Progenitor cell of endocrine pancreas (in vitro differentiated cells): Measurements from ENCODE around the gene FAM50B. TPM values are rescaled to one million over a fixed set of nuclear protein-coding genes. Genes with fewer than 3 reads are reported as not detected.

Source experiments
- DNase-seq: peaks from one replicate; pipeline ENCODE4 v3.0.0; 2021; ENCODE audit warnings: low spot score; ENCODE audit not compliant: unreplicated experiment
- H3K27ac Mint-ChIP-seq: 2 replicates; pipeline ENCODE4 v1.8.0; 2021; ENCODE audit warnings: mild to moderate bottlenecking, moderate library complexity, mixed read lengths
- H3K27me3 Mint-ChIP-seq: 2 replicates; pipeline ENCODE4 v1.8.0; 2021; ENCODE audit warnings: mixed read lengths
- H3K36me3 Mint-ChIP-seq: 2 replicates; pipeline ENCODE4 v1.8.0; 2022; ENCODE audit warnings: mixed read lengths; ENCODE audit not compliant: insufficient read depth
- H3K4me1 Mint-ChIP-seq: 2 replicates; pipeline ENCODE4 v1.8.0; 2021; ENCODE audit warnings: low read depth, mixed read lengths
- H3K4me3 Mint-ChIP-seq: 2 replicates; pipeline ENCODE4 v1.8.0; 2021; ENCODE audit warnings: low read depth, mild to moderate bottlenecking, moderate library complexity, mixed read lengths
- H3K9me3 Mint-ChIP-seq: 2 replicates; pipeline ENCODE4 v1.8.0; 2021; ENCODE audit warnings: low read depth, mixed read lengths
- CTCF ChIP-seq: fragments of 200-600 bp; sonication (generic); IDR thresholded peaks from one replicate; pipeline ENCODE4 v1.5.0; 2021; ENCODE audit warnings: antibody characterized with exemption, mild to moderate bottlenecking; ENCODE audit not compliant: unreplicated experiment
- total RNA-seq: library from RNA; stranded (reverse); gene quantifications from 2 replicates; pipeline ENCODE4 v1.2.1, GENCODE V29; 2021

The FAM50B gene
- total RNA-seq, 1 donor from 2014 or later = 2.8 TPM

GRCh38 chr6:3879194-3879952 lies 30.2 kb downstream of the FAM50B start:
- Mint-ChIP-seq H3K9me3 (peaks cover 4% of the 10 kb centered on the region), H3K27me3 (peaks cover 4% of the 10 kb centered on the region), H3K4me3 (no peak overlapping the region)

GRCh38 chr6:3881711-3882421 lies 32.7 kb downstream of the FAM50B start:
- no peak for DNase-seq
- no peak for TF ChIP-seq CTCF
- Mint-ChIP-seq H3K4me1 (peaks cover 6% of the 10 kb centered on the region), H3K4me3 (no peak overlapping the region), H3K27me3 (no peaks in the 10 kb centered on the region), H3K9me3 (peaks cover 4% of the 10 kb centered on the region), H3K27ac (no peak overlapping the region), H3K36me3 (no peaks in the 10 kb centered on the region)

More at GRCh38 chr6:3879194-3879952, 30.2 kb downstream of the FAM50B start:
- Mint-ChIP-seq H3K27ac (no peak overlapping the region), H3K4me1 (peaks cover 6% of the 10 kb centered on the region), H3K36me3 (no peaks in the 10 kb centered on the region)
- DNase-seq = no peak
- TF ChIP-seq CTCF = no peak

- H3K27ac Mint-ChIP-seq = no peak overlapping the region
- H3K9me3 Mint-ChIP-seq = peaks cover 4% of the 10 kb centered on the region
- no peak overlapping the region for H3K4me3 Mint-ChIP-seq
- H3K4me1 Mint-ChIP-seq = peaks cover 6% of the 10 kb centered on the region
- no peaks in the 10 kb centered on the region for H3K27me3 Mint-ChIP-seq
- H3K36me3 Mint-ChIP-seq = no peaks in the 10 kb centered on the region
- TF ChIP-seq CTCF = no peak
- no peak for DNase-seq
These were observed 33.3 kb downstream of the FAM50B start for GRCh38 chr6:3882431-3882830.

GRCh38 chr6:3882866-3883265 lies 33.7 kb downstream of the FAM50B start:
- Mint-ChIP-seq H3K36me3 (no peaks in the 10 kb centered on the region), H3K27ac (no peak overlapping the region), H3K4me1 (peaks cover 6% of the 10 kb centered on the region), H3K9me3 (peaks cover 4% of the 10 kb centered on the region), H3K27me3 (no peaks in the 10 kb centered on the region), H3K4me3 (no peak overlapping the region)
- DNase-seq = no peak
- no peak for TF ChIP-seq CTCF

- no peaks in the 10 kb centered on the region for H3K36me3 Mint-ChIP-seq
These were observed 35.0 kb downstream of the FAM50B start for GRCh38 chr6:3884007-3884745.

More at GRCh38 chr6:3884007-3884745, 35.0 kb downstream of the FAM50B start:
- no peak overlapping the region for H3K4me3 Mint-ChIP-seq
- H3K27ac Mint-ChIP-seq = peak overlapping the region; percentile 94
- no peak for DNase-seq
- H3K27me3 Mint-ChIP-seq = no peaks in the 10 kb centered on the region
- TF ChIP-seq CTCF = no peak
- H3K9me3 Mint-ChIP-seq = peaks cover 4% of the 10 kb centered on the region
- H3K4me1 Mint-ChIP-seq = peaks cover 6% of the 10 kb centered on the region
